ENCODE data around the gene SIVA1. TPM values are rescaled to one million over a fixed set of nuclear protein-coding genes. Genes with fewer than 3 reads are reported as not detected.

The SIVA1 gene
- total and polyA plus RNA-seq, 9 of the 15 experiments (the other 6 are each of a cell fraction or from before 2014, with no cell fraction given): 4.2 to 186 (median 54.2) TPM

DNA sequence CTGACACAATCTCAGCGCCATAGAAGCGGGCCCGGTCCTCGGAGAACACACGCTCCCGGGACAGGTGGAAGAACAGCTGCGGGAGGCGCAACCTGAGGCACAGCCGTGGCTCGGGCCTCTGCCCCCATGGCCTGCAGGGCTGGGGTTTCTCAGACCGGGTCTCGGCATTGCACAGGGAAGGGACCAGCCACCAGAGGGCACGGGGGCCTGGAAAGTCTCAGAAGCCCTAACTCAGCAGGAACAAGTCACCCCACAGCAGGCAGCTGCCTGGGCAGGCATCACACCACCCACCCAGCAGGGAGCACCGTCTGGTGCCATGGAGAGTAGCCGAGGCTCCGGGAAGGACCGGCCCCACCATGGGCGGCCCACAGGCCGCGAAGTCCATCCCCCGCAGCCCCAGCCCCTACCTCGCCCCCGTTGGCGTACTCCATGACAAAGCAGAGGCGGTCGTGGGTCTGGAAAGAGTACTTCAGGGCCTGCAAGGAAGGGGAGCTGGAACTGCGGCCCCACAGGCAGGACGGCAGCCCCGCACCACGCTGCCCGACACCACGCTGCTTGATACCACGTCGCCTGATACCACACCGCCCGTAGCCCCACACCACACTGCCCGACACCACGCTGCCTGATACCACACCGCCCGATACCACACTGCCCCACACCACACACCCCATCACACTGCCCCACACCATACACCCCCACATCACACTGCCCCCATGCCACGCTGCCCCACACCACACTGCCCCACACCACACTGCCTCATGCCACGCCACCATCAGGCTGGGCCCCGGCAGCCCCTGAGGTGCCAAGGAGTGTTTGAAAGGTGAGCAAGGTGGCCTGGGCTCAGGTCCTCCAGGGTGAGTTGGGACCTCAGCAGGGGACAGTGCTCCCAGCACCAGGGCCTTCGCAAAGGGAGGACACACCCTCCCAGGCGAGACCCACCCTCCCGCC, 20.8 kb downstream of the SIVA1 start:
- H3K36me3 ChIP-seq (ENCODE audit: control insufficient read depth, insufficient read depth, low read length): peaks cover 72% of the 10 kb centered on the region; the same call in 1 of the 3 replicates
- TF ChIP-seq MCM7 (IDR thresholded peaks at IDR 0.05) (no peak), RNF2 (IDR thresholded peaks at IDR 0.05) (no peak), MCM2 (IDR thresholded peaks at IDR 0.05; ENCODE audit: low read depth) (no peak), CBX5 (IDR thresholded peaks at IDR 0.05; ENCODE audit: borderline replicate concordance, low read depth) (no peak), KDM4B (IDR thresholded peaks at IDR 0.05; ENCODE audit: borderline replicate concordance in 2 of 2, low read depth in 1 of 2) (no peak), HDAC1 (IDR thresholded peaks at IDR 0.05) (no peak), ELF2 (CRISPR knock-in tag; IDR thresholded peaks at IDR 0.05) (no peak)
- TF ChIP-seq, protein P1, sequence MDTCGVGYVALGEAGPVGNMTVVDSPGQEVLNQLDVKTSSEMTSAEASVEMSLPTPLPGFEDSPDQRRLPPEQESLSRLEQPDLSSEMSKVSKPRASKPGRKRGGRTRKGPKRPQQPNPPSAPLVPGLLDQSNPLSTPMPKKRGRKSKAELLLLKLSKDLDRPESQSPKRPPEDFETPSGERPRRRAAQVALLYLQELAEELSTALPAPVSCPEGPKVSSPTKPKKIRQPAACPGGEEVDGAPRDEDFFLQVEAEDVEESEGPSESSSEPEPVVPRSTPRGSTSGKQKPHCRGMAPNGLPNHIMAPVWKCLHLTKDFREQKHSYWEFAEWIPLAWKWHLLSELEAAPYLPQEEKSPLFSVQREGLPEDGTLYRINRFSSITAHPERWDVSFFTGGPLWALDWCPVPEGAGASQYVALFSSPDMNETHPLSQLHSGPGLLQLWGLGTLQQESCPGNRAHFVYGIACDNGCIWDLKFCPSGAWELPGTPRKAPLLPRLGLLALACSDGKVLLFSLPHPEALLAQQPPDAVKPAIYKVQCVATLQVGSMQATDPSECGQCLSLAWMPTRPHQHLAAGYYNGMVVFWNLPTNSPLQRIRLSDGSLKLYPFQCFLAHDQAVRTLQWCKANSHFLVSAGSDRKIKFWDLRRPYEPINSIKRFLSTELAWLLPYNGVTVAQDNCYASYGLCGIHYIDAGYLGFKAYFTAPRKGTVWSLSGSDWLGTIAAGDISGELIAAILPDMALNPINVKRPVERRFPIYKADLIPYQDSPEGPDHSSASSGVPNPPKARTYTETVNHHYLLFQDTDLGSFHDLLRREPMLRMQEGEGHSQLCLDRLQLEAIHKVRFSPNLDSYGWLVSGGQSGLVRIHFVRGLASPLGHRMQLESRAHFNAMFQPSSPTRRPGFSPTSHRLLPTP (IDR thresholded peaks at IDR 0.05; ENCODE audit: borderline replicate concordance, extremely low read depth, insufficient read length): no peak
- TF ChIP-seq, protein P2, sequence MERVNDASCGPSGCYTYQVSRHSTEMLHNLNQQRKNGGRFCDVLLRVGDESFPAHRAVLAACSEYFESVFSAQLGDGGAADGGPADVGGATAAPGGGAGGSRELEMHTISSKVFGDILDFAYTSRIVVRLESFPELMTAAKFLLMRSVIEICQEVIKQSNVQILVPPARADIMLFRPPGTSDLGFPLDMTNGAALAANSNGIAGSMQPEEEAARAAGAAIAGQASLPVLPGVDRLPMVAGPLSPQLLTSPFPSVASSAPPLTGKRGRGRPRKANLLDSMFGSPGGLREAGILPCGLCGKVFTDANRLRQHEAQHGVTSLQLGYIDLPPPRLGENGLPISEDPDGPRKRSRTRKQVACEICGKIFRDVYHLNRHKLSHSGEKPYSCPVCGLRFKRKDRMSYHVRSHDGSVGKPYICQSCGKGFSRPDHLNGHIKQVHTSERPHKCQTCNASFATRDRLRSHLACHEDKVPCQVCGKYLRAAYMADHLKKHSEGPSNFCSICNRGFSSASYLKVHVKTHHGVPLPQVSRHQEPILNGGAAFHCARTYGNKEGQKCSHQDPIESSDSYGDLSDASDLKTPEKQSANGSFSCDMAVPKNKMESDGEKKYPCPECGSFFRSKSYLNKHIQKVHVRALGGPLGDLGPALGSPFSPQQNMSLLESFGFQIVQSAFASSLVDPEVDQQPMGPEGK (CRISPR knock-in tag; IDR thresholded peaks at IDR 0.05; ENCODE audit: borderline replicate concordance): no peak
- TF ChIP-seq, protein P3, sequence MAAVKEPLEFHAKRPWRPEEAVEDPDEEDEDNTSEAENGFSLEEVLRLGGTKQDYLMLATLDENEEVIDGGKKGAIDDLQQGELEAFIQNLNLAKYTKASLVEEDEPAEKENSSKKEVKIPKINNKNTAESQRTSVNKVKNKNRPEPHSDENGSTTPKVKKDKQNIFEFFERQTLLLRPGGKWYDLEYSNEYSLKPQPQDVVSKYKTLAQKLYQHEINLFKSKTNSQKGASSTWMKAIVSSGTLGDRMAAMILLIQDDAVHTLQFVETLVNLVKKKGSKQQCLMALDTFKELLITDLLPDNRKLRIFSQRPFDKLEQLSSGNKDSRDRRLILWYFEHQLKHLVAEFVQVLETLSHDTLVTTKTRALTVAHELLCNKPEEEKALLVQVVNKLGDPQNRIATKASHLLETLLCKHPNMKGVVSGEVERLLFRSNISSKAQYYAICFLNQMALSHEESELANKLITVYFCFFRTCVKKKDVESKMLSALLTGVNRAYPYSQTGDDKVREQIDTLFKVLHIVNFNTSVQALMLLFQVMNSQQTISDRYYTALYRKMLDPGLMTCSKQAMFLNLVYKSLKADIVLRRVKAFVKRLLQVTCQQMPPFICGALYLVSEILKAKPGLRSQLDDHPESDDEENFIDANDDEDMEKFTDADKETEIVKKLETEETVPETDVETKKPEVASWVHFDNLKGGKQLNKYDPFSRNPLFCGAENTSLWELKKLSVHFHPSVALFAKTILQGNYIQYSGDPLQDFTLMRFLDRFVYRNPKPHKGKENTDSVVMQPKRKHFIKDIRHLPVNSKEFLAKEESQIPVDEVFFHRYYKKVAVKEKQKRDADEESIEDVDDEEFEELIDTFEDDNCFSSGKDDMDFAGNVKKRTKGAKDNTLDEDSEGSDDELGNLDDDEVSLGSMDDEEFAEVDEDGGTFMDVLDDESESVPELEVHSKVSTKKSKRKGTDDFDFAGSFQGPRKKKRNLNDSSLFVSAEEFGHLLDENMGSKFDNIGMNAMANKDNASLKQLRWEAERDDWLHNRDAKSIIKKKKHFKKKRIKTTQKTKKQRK (IDR thresholded peaks at IDR 0.05; ENCODE audit: borderline replicate concordance, low read depth, low read length): no peak
- TF ChIP-seq, protein P4, sequence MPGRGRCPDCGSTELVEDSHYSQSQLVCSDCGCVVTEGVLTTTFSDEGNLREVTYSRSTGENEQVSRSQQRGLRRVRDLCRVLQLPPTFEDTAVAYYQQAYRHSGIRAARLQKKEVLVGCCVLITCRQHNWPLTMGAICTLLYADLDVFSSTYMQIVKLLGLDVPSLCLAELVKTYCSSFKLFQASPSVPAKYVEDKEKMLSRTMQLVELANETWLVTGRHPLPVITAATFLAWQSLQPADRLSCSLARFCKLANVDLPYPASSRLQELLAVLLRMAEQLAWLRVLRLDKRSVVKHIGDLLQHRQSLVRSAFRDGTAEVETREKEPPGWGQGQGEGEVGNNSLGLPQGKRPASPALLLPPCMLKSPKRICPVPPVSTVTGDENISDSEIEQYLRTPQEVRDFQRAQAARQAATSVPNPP (IDR thresholded peaks at IDR 0.05; ENCODE audit: borderline replicate concordance, insufficient read depth, insufficient read length): no peak

More for the DNA sequence above, 20.8 kb downstream of the SIVA1 start:
- no TSS peak for BruUV-seq (replicated peaks)
- ChIA-PET CTCF (ENCODE audit: low intra/inter-chr PET ratio) (interaction anchor here (0.6 kb wide), 1 partner anchor 21 kb away, joined by 3 read pairs; no protein-coding TSS in a partner anchor), POLR2A (no interaction called here)
- no peak overlapping the region for H3K4me2 ChIP-seq (ENCODE audit: insufficient read depth, low read length)
- no peaks in the 10 kb centered on the region for H3K9me1 ChIP-seq (ENCODE audit: control insufficient read depth, insufficient read depth, low read length)
- no peak for DNase-seq (ENCODE audit: extremely low read depth in 1 of 4, low spot score in 3 of 4)
- peaks cover 6% of the 10 kb centered on the region; the same call in 1 of the 2 replicates for H3K9me3 ChIP-seq (replicated peaks; ENCODE audit: control insufficient read depth, insufficient read depth, low read depth, low read length)
- no peaks in the 10 kb centered on the region for H4K20me1 ChIP-seq (replicated peaks; ENCODE audit: control insufficient read depth, insufficient read depth, low read length)
- no peak overlapping the region for H3K9ac ChIP-seq (ENCODE audit: insufficient read depth in 1 of 2, low read depth in 2 of 2, low read length in 2 of 2)
- H3K27ac ChIP-seq (ENCODE audit: extremely low read depth, low read depth, low read length): no peak overlapping the region
- no peak for ATAC-seq
- intact Hi-C loops (cut with micrococcal nuclease) (no loop called here), in situ Hi-C loops (cut with MboI) (no loop called here)
- WGBS (ENCODE audit: insufficient coverage, low coverage, missing lambda C conversion rate): 97% methylated on average over 19 of the region's 46 CpGs
- no peak overlapping the region for H3K4me3 ChIP-seq
- FAIRE-seq: no peak
- no peak overlapping the region for H2AFZ ChIP-seq (ENCODE audit: low read depth, low read length)
- no peaks in the 10 kb centered on the region for H3K27me3 ChIP-seq (ENCODE audit: control insufficient read depth in 2 of 2, insufficient read depth in 2 of 2, low read length in 2 of 2)
- peaks cover 4 to 57% of the 10 kb centered on the region in 2 experiments; a peak in 4 of 5 replicates for H3K4me1 ChIP-seq (replicated peaks in 1 of 2; ENCODE audit: control insufficient read depth in 2 of 2, insufficient read depth in 2 of 2, low read length in 2 of 2)
- H3K79me2 ChIP-seq (ENCODE audit: control insufficient read depth, insufficient read depth, low read length): no peaks in the 10 kb centered on the region

Measured in K562 (cell line).